ENCODE results near the gene USP40. TPM values are rescaled to one million over a fixed set of nuclear protein-coding genes. Genes with fewer than 3 reads are reported as not detected.

Gene USP40
- polyA plus RNA-seq, 2 of the 4 experiments (the other 2 are of a cell fraction) = 22.9 to 57.0 TPM

DNA sequence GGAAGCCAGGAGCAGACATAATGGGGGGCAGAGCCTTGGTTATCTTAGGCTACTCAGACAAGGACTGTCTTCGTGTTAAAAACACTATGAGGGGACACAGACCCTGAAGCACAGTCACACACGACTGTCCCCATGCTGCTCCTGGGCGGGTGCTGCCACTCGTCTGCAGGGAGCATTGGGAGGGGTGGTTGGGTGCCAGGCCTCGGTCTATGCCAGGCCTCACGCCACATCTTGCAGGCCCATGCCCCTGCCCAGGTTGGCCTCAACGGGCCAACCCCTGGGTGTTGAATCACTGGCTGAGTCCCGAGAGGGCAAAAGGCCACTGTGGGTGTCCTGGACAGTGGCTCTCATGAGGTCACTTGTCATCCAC is 97.9 kb downstream of the USP40 start:
- 93% methylated on average over 6 of the region's 8 CpGs for WGBS (ENCODE audit: missing lambda C conversion rate)
- H3K27ac ChIP-seq = peak overlapping the region in 1 of 2 experiments; percentile 98; a peak in 4 of 6 replicates
- ChIA-PET CTCF (interaction anchor here (0.8 to 2.2 kb wide), 6 partner anchors 22 to 389 kb away, joined by 3 to 8 read pairs (median 4); no protein-coding TSS in a partner anchor), POLR2A (no interaction called here)
- ATAC-seq (peak in 1 of 2 experiments; percentile 1; a peak in 1 of 6 replicates), DNase-seq (ENCODE audit: low read depth in 1 of 2, low spot score in 1 of 2) (no peak), FAIRE-seq (no peak)
- H3K4me2 ChIP-seq = no peak overlapping the region
- no peak overlapping the region for H3K4me3 ChIP-seq
- TF ChIP-seq JUNB (IDR thresholded peaks at IDR 0.05) = no peak
- H3K9me3 ChIP-seq = no peaks in the 10 kb centered on the region
- peaks cover 17% of the 10 kb centered on the region; the same call in 2 of the 3 replicates for H3K4me1 ChIP-seq

DNA sequence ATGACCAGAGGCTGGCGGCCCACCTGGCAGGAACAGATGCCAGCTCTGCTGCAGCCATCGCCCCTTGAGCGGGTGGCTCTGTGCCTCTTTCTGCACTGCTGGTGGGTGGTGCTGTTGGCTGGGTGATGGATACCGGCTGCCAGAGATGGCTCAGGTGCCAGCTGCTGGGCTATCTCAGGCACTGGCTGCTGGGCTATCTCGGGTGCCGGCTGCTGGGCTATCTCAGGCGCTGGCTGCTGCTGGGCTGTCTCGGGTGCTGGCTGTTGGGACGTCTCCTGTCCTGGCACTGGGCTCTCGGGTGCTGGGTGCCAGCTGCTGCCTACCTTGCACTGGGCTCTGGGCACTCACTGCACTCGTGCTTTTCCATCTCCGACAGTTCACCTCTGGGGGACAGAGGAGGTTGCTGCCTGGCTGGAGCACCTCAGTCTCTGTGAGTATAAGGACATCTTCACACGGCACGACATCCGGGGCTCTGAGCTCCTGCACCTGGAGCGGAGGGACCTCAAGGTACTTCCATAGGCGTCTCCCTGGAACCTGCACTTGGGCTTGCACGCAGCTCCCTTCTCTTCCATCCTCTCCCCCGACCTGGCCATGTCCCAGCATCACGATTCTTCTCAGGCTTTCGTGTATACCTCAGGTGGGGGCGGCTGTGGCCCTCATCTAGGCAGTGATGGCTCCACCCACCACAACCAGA is 98.4 kb downstream of the USP40 start:
- no peak overlapping the region for H3K4me2 ChIP-seq
- H3K27ac ChIP-seq = peak overlapping the region; percentile 7 to 98; a peak in 5 of 6 replicates
- 94% methylated on average over 20 of the region's 22 CpGs for WGBS (ENCODE audit: missing lambda C conversion rate)
- no peak overlapping the region for H3K4me3 ChIP-seq
- no peaks in the 10 kb centered on the region for H3K9me3 ChIP-seq
- TF ChIP-seq, protein P1, sequence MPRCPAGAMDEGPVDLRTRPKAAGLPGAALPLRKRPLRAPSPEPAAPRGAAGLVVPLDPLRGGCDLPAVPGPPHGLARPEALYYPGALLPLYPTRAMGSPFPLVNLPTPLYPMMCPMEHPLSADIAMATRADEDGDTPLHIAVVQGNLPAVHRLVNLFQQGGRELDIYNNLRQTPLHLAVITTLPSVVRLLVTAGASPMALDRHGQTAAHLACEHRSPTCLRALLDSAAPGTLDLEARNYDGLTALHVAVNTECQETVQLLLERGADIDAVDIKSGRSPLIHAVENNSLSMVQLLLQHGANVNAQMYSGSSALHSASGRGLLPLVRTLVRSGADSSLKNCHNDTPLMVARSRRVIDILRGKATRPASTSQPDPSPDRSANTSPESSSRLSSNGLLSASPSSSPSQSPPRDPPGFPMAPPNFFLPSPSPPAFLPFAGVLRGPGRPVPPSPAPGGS (IDR thresholded peaks at IDR 0.05) = no peak
- TF ChIP-seq, protein P2, sequence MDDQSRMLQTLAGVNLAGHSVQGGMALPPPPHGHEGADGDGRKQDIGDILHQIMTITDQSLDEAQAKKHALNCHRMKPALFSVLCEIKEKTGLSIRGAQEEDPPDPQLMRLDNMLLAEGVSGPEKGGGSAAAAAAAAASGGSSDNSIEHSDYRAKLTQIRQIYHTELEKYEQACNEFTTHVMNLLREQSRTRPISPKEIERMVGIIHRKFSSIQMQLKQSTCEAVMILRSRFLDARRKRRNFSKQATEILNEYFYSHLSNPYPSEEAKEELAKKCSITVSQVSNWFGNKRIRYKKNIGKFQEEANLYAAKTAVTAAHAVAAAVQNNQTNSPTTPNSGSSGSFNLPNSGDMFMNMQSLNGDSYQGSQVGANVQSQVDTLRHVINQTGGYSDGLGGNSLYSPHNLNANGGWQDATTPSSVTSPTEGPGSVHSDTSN (IDR thresholded peaks at IDR 0.05) = no peak
- TF ChIP-seq, protein P3, sequence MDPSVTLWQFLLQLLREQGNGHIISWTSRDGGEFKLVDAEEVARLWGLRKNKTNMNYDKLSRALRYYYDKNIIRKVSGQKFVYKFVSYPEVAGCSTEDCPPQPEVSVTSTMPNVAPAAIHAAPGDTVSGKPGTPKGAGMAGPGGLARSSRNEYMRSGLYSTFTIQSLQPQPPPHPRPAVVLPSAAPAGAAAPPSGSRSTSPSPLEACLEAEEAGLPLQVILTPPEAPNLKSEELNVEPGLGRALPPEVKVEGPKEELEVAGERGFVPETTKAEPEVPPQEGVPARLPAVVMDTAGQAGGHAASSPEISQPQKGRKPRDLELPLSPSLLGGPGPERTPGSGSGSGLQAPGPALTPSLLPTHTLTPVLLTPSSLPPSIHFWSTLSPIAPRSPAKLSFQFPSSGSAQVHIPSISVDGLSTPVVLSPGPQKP (IDR thresholded peaks at IDR 0.05; ENCODE audit: low read depth, low read length) = no peak
- TF ChIP-seq TFCP2L1 (CRISPR knock-in tag; IDR thresholded peaks at IDR 0.05) = no peak
- TF ChIP-seq, protein P4, sequence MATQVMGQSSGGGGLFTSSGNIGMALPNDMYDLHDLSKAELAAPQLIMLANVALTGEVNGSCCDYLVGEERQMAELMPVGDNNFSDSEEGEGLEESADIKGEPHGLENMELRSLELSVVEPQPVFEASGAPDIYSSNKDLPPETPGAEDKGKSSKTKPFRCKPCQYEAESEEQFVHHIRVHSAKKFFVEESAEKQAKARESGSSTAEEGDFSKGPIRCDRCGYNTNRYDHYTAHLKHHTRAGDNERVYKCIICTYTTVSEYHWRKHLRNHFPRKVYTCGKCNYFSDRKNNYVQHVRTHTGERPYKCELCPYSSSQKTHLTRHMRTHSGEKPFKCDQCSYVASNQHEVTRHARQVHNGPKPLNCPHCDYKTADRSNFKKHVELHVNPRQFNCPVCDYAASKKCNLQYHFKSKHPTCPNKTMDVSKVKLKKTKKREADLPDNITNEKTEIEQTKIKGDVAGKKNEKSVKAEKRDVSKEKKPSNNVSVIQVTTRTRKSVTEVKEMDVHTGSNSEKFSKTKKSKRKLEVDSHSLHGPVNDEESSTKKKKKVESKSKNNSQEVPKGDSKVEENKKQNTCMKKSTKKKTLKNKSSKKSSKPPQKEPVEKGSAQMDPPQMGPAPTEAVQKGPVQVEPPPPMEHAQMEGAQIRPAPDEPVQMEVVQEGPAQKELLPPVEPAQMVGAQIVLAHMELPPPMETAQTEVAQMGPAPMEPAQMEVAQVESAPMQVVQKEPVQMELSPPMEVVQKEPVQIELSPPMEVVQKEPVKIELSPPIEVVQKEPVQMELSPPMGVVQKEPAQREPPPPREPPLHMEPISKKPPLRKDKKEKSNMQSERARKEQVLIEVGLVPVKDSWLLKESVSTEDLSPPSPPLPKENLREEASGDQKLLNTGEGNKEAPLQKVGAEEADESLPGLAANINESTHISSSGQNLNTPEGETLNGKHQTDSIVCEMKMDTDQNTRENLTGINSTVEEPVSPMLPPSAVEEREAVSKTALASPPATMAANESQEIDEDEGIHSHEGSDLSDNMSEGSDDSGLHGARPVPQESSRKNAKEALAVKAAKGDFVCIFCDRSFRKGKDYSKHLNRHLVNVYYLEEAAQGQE (IDR thresholded peaks at IDR 0.05) = no peak
- TF ChIP-seq FOXS1 (CRISPR knock-in tag; IDR thresholded peaks at IDR 0.05) = no peak
- no peak for TF ChIP-seq MYC (IDR thresholded peaks at IDR 0.05; ENCODE audit: borderline replicate concordance, low read length)
- no peak for TF ChIP-seq EP300 (IDR thresholded peaks at IDR 0.05)
- TF ChIP-seq HOXB13 (CRISPR knock-in tag; IDR thresholded peaks at IDR 0.05; ENCODE audit: low read depth) = no peak
- TF ChIP-seq, protein P5, sequence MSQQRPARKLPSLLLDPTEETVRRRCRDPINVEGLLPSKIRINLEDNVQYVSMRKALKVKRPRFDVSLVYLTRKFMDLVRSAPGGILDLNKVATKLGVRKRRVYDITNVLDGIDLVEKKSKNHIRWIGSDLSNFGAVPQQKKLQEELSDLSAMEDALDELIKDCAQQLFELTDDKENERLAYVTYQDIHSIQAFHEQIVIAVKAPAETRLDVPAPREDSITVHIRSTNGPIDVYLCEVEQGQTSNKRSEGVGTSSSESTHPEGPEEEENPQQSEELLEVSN (IDR thresholded peaks at IDR 0.05; ENCODE audit: borderline replicate concordance, low read depth) = no peak
- TF ChIP-seq MAFK (IDR thresholded peaks at IDR 0.05; ENCODE audit: partially characterized antibody) = no peak
- TF ChIP-seq NR3C1 (IDR thresholded peaks at IDR 0.05) = no peak
- TF ChIP-seq RCOR1 (IDR thresholded peaks at IDR 0.05; ENCODE audit: low read depth, low read length) = no peak
- no peak for TF ChIP-seq ZC3H11A (IDR thresholded peaks at IDR 0.05)
- no peak for TF ChIP-seq POLR2A (IDR thresholded peaks at IDR 0.05; ENCODE audit: low read length)
- TF ChIP-seq, protein P6, sequence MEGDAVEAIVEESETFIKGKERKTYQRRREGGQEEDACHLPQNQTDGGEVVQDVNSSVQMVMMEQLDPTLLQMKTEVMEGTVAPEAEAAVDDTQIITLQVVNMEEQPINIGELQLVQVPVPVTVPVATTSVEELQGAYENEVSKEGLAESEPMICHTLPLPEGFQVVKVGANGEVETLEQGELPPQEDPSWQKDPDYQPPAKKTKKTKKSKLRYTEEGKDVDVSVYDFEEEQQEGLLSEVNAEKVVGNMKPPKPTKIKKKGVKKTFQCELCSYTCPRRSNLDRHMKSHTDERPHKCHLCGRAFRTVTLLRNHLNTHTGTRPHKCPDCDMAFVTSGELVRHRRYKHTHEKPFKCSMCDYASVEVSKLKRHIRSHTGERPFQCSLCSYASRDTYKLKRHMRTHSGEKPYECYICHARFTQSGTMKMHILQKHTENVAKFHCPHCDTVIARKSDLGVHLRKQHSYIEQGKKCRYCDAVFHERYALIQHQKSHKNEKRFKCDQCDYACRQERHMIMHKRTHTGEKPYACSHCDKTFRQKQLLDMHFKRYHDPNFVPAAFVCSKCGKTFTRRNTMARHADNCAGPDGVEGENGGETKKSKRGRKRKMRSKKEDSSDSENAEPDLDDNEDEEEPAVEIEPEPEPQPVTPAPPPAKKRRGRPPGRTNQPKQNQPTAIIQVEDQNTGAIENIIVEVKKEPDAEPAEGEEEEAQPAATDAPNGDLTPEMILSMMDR (IDR thresholded peaks at IDR 0.05) = no peak
- no peak for TF ChIP-seq MAZ (IDR thresholded peaks at IDR 0.05; ENCODE audit: borderline replicate concordance, low read depth, low read length)
- no peak for TF ChIP-seq TP53 (CRISPR knock-in tag; IDR thresholded peaks at IDR 0.05)
- TF ChIP-seq EHMT2 (IDR thresholded peaks at IDR 0.05; ENCODE audit: low read depth) = no peak
- ATAC-seq (no peak; a peak in 1 of 6 replicates), DNase-seq (ENCODE audit: low read depth in 1 of 2, low spot score in 1 of 2) (no peak), FAIRE-seq (no peak)
- POLR2A ChIA-PET = interaction anchor here (0.5 kb wide), 1 partner anchor 1795 kb away, joined by 3 read pairs; no protein-coding TSS in a partner anchor
- peaks cover 17% of the 10 kb centered on the region; the same call in 2 of the 3 replicates for H3K4me1 ChIP-seq
- CTCF ChIA-PET = interaction anchor here (0.8 to 2.2 kb wide), 7 partner anchors 19 to 389 kb away, joined by 3 to 8 read pairs (median 5); no protein-coding TSS in a partner anchor
